ENCODE results near the gene ZBTB49. TPM values are rescaled to one million over a fixed set of nuclear protein-coding genes. Genes with fewer than 3 reads are reported as not detected.
A peak's percentile ranks its signal among the peaks of the same experiment; 100 is the strongest.

ZBTB49 gene
- total RNA-seq, 1 donor from 2014 or later, result 4.9 TPM

DNA sequence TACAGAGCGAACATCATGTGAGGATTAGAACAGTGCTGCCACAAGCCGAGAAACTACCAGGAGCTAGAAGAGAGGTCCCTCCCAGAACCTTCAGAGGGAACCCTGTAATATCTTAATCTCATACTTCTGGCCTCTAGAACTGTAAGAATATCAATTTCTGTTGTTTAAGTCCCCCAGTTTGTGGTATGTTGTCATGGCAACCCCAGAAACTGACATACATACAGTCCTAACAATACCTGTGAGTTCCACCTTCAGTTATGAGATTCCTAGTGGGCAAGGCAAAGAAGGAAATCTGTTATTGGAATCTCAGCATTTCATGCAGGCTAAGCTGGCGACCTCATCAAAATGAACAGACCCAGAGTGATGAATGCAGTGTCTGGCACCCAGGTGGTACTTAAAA is 42.5 kb downstream of the ZBTB49 start:
- intact Hi-C loops (cut with DNase I), result no loop called here
- Histone ChIP-seq H3K9me3 (no peaks in the 10 kb centered on the region), H3K4me1 (no peaks in the 10 kb centered on the region), H3K27me3 (ENCODE audit: low read depth) (no peaks in the 10 kb centered on the region), H3K4me3 (no peak overlapping the region), H3K36me3 (no peaks in the 10 kb centered on the region), H3K27ac (no peak overlapping the region)
- no peak for ATAC-seq
- DNase-seq, result no peak
- TF ChIP-seq, protein P1, sequence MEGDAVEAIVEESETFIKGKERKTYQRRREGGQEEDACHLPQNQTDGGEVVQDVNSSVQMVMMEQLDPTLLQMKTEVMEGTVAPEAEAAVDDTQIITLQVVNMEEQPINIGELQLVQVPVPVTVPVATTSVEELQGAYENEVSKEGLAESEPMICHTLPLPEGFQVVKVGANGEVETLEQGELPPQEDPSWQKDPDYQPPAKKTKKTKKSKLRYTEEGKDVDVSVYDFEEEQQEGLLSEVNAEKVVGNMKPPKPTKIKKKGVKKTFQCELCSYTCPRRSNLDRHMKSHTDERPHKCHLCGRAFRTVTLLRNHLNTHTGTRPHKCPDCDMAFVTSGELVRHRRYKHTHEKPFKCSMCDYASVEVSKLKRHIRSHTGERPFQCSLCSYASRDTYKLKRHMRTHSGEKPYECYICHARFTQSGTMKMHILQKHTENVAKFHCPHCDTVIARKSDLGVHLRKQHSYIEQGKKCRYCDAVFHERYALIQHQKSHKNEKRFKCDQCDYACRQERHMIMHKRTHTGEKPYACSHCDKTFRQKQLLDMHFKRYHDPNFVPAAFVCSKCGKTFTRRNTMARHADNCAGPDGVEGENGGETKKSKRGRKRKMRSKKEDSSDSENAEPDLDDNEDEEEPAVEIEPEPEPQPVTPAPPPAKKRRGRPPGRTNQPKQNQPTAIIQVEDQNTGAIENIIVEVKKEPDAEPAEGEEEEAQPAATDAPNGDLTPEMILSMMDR (IDR thresholded peaks at IDR 0.05), result no peak

GRCh38 chr4:4333265-4333706 is 43.2 kb downstream of the ZBTB49 start:
- Histone ChIP-seq H3K4me1 (no peaks in the 10 kb centered on the region), H3K36me3 (no peaks in the 10 kb centered on the region), H3K4me3 (no peak overlapping the region), H3K27me3 (ENCODE audit: low read depth) (no peaks in the 10 kb centered on the region), H3K27ac (no peak overlapping the region), H3K9me3 (no peaks in the 10 kb centered on the region)
- peak in 1 of 2 donors; percentile 55 for ATAC-seq
- peak; percentile 57 for DNase-seq
- TF ChIP-seq, protein P1 (IDR thresholded peaks at IDR 0.05), result no peak
- intact Hi-C loops (cut with DNase I), result no loop called here

GRCh38 chr4:4334798-4335520 is 44.9 kb downstream of the ZBTB49 start:
- H3K27me3 ChIP-seq (ENCODE audit: low read depth), result no peaks in the 10 kb centered on the region
- TF ChIP-seq, protein P1 (IDR thresholded peaks at IDR 0.05), result peak; percentile 78
- H3K36me3 ChIP-seq, result no peaks in the 10 kb centered on the region
- ATAC-seq, result peak; percentile 62 to 64
- H3K4me3 ChIP-seq, result no peak overlapping the region
- intact Hi-C loops (cut with DNase I), result no loop called here
- peak; percentile 77 for DNase-seq
- H3K27ac ChIP-seq, result no peak overlapping the region
- no peaks in the 10 kb centered on the region for H3K4me1 ChIP-seq
- H3K9me3 ChIP-seq, result no peaks in the 10 kb centered on the region

- H3K27me3 ChIP-seq (ENCODE audit: low read depth), result no peaks in the 10 kb centered on the region
- DNase-seq, result no peak
- peak; percentile 47 to 55 for ATAC-seq
- no peaks in the 10 kb centered on the region for H3K4me1 ChIP-seq
- intact Hi-C loops (cut with DNase I), result no loop called here
- no peaks in the 10 kb centered on the region for H3K36me3 ChIP-seq
- H3K9me3 ChIP-seq, result no peaks in the 10 kb centered on the region
- TF ChIP-seq, protein P1 (IDR thresholded peaks at IDR 0.05), result no peak
- no peak overlapping the region for H3K4me3 ChIP-seq
- no peak overlapping the region for H3K27ac ChIP-seq
Measured at GRCh38 chr4:4338210-4339001, 48.4 kb downstream of the ZBTB49 start.

DNA sequence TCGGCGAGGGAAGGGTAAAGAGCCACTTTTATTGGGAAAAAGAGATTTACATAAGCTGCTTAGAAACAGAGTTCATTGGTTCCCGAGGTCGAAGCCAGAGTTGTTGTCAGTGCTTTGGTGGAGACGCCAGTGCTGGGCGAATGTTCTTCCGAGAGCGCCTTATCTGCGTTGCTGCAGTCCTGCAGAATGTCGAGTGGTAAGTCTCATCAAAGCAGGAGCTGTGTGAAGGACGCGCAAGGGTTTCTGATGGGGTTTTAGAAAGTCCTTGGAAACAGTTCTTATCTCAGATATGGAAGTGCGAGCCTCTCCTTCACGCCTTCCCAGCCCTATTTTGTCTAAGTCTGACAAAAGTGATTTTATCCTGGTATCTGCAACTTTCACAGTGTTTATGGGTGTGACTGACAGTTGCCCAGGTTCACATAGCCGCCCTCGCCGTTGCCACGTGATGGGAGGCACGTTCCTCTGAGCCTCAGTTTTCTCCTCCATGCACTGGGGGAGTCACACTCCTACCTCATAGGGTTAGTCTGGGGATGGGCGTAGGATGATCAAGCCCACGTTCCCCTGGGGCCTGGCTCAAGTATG is 49.5 kb downstream of the ZBTB49 start:
- Histone ChIP-seq H3K27me3 (ENCODE audit: low read depth) (no peaks in the 10 kb centered on the region), H3K4me3 (no peak overlapping the region), H3K27ac (no peak overlapping the region), H3K36me3 (no peaks in the 10 kb centered on the region), H3K9me3 (no peaks in the 10 kb centered on the region), H3K4me1 (no peaks in the 10 kb centered on the region)
- TF ChIP-seq, protein P1 (IDR thresholded peaks at IDR 0.05), result no peak
- intact Hi-C loops (cut with DNase I), result no loop called here
- peak; percentile 73 to 83 for ATAC-seq
- DNase-seq, result no peak

Data from lower lobe of right lung (tissue), 2 donors.